Right lobe of liver (tissue), 6 donors: ENCODE results near the gene UCHL5. TPM values are rescaled to one million over a fixed set of nuclear protein-coding genes. Genes with fewer than 3 reads are reported as not detected.

Source experiments
- ATAC-seq, 4 donors: fragments of 200-7000 bp; cut with Tn5 transposase; one replicate each; pipeline ENCODE4 v1.9.1; 2020; ENCODE audit warnings: mild to moderate bottlenecking in 4 of 4, moderate library complexity in 4 of 4
- DNase-seq, 3 donors: peaks; one replicate each; pipeline ENCODE4 v3.0.0-alpha.2; 2020
- H3K27ac ChIP-seq, 3 donors: fragments of 200-600 bp; one replicate each; pipeline ENCODE4 v1.8.0; 2022
- H3K27me3 ChIP-seq, 2 donors: fragments of 200-600 bp; one replicate each; pipeline ENCODE4 v1.8.0; 2022
- H3K36me3 ChIP-seq, 4 donors: fragments of 200-600 bp; sonication (generic) in 1 of 4; one replicate each; pipeline versions ENCODE4 v1.5.1 to v1.8.0; 2017 to 2022; ENCODE audit warnings: control low read depth in 1 of 4
- H3K4me1 ChIP-seq, 4 donors: fragments of 200-600 bp; sonication (generic) in 1 of 4; one replicate each; pipeline versions ENCODE4 v1.5.1 to v1.8.0; 2017 to 2022; ENCODE audit warnings: control low read depth in 1 of 4
- H3K4me3 ChIP-seq, 3 donors: fragments of 200-600 bp; one replicate each; pipeline ENCODE4 v1.8.0; 2022
- H3K9me3 ChIP-seq, 4 donors: fragments of 200-600 bp; sonication (generic) in 1 of 4; one replicate each; pipeline versions ENCODE4 v1.5.1 to v1.8.0; 2017 to 2022; ENCODE audit warnings: control low read depth in 1 of 4
- POLR2A ChIP-seq: fragments of 450-650 bp; IDR thresholded peaks from one replicate; pipeline ENCODE4 v1.6.1; 2017; ENCODE audit warnings: antibody characterized with exemption, mild to moderate bottlenecking
- WGBS: methylation state at CpG from one replicate; pipeline ENCODE4 v1.1.6; 2018; ENCODE audit warnings: low coverage, low lambda C conversion rate; ENCODE audit not compliant: insufficient coverage; ENCODE audit errors: missing lambda C conversion rate; 5-methylcytosine and 5-hydroxymethylcytosine counted together
- intact Hi-C, 2 donors: fragments of 100-400 bp; cut with DNase I; formaldehyde crosslinking; loops; one replicate each; pipeline versions ENCODE4 v1.11.2 to v1.14.1; 2022
- total RNA-seq, 6 experiments: library from RNA; depleted of rRNA in 2 of 6; stranded (reverse); fragments of >200 nt in 2 of 6; fragmentation: NEBNext Ultra II Directional in 3 of 6; extraction: Animal tissue kit (Norgen Biotek cat#: 25700) in 3 of 6; gene quantifications; one replicate each; pipeline versions ENCODE4 v1.1.0 to v1.2.4, GENCODE V29; 2016 to 2023
- TF ChIP-seq, protein P1 (sequence below), 4 donors: fragments of 200-600 bp in 3 of 4; fragments of 450-650 bp in 1 of 4; IDR thresholded peaks; one replicate each; pipeline versions ENCODE4 v1.5.1 to v1.8.0; 2016 to 2022; ENCODE audit warnings: antibody characterized with exemption in 4 of 4, mild to moderate bottlenecking in 2 of 4
- donor health status: DM: no; HTN: yes; CAD: no.
- donor health status: DM: no; HTN: no; CAD: no.
- donor health status: DM: no; HTN: no; CAD: no.
- donor health status: DM: no; HTN: yes; CAD: no.
- donor health status: DM: no; HTN: yes; CAD: no.

The UCHL5 gene
- total RNA-seq, 6 experiments from 2014 or later: 11.5 to 28.6 (median 22.3) TPM

DNA sequence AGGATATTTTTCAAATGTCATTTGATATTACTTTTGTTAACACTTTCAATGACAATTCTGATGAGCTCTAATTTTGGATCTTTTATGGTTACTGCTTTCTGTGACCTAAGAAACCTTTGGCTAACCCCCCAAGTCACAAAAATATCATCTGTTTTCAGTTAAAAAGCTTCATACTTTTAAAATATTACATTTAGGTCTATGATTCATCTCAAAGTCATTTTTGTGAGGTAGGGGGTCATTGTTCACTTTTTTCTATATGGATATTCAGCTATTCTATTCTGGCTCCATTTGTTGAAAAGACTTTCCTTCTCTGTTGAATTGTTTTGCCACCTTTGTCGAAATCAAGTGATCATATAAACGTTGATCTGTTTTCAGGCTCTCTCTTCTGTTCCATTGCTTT lies 44.8 kb downstream of the UCHL5 start:
- no peak for TF ChIP-seq POLR2A
- TF ChIP-seq, protein P1, sequence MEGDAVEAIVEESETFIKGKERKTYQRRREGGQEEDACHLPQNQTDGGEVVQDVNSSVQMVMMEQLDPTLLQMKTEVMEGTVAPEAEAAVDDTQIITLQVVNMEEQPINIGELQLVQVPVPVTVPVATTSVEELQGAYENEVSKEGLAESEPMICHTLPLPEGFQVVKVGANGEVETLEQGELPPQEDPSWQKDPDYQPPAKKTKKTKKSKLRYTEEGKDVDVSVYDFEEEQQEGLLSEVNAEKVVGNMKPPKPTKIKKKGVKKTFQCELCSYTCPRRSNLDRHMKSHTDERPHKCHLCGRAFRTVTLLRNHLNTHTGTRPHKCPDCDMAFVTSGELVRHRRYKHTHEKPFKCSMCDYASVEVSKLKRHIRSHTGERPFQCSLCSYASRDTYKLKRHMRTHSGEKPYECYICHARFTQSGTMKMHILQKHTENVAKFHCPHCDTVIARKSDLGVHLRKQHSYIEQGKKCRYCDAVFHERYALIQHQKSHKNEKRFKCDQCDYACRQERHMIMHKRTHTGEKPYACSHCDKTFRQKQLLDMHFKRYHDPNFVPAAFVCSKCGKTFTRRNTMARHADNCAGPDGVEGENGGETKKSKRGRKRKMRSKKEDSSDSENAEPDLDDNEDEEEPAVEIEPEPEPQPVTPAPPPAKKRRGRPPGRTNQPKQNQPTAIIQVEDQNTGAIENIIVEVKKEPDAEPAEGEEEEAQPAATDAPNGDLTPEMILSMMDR (IDR thresholded peaks at IDR 0.05): no peak
- Histone ChIP-seq H3K36me3 (no peaks in the 10 kb centered on the region), H3K27me3 (no peaks in the 10 kb centered on the region), H3K4me3 (no peak overlapping the region), H3K9me3 (no peaks in the 10 kb centered on the region), H3K4me1 (peaks cover 0 to 9% (median 0%) of the 10 kb centered on the region in 4 donors), H3K27ac (no peak overlapping the region)
- no peak for DNase-seq
- intact Hi-C loops: no loop called here
- ATAC-seq: no peak
- 40% methylated on average over 2 of the region's 2 CpGs for WGBS

DNA sequence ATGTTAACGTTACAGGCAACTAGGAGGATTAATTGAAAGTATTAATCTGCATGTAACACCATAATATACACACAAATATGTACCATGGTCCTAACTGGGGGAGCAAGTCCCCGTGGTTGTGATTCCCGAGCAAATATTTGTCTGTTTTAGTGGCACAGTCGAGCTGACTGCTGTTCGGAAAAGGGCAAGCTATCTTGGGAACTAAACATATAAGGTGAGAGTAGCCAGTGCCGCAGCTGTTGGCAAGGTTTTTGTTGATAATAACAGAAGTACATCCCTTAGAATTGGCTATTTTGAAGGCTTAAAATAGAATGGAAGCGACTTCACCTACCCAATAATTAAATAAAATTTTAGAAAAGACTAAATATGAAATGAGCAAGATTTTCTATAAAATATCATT lies 45.5 kb downstream of the UCHL5 start:
- ATAC-seq (peak in 1 of 4 donors; percentile 24), DNase-seq (no peak)
- Histone ChIP-seq H3K27ac (no peak overlapping the region), H3K4me3 (no peak overlapping the region), H3K9me3 (no peaks in the 10 kb centered on the region), H3K36me3 (no peaks in the 10 kb centered on the region), H3K27me3 (no peaks in the 10 kb centered on the region), H3K4me1 (peaks cover 0 to 12% (median 0%) of the 10 kb centered on the region in 4 donors)
- TF ChIP-seq POLR2A: no peak
- TF ChIP-seq, protein P1 (IDR thresholded peaks at IDR 0.05): no peak
- intact Hi-C loops: no loop called here
- 59% methylated on average over 7 of the region's 7 CpGs for WGBS

DNA sequence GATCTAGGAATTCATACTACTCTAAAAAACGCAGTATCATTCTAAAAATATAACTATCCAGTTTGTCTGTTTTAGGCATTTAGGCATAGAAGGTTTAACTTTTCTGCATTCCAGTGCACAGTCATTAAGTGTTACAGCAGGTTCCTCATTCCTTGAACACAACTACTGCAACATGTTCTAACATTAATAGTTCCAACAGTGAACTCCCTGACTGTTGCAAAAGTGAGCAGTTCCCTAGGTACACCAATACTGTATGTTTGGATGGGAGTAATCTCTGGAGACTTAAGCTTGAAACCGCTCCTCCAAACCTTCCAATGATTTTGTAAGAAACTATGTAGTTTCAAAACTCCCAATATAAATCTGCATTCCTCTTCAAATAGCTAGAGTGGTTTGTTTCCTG lies 46.2 kb downstream of the UCHL5 start:
- Histone ChIP-seq H3K27ac (no peak overlapping the region), H3K9me3 (no peaks in the 10 kb centered on the region), H3K4me3 (no peak overlapping the region), H3K4me1 (peaks cover 0 to 19% (median 2%) of the 10 kb centered on the region in 4 donors), H3K36me3 (no peaks in the 10 kb centered on the region), H3K27me3 (no peaks in the 10 kb centered on the region)
- 90% methylated on average over 2 of the region's 2 CpGs for WGBS
- ATAC-seq (peak in 1 of 4 donors; percentile 16), DNase-seq (no peak)
- intact Hi-C loops: no loop called here
- TF ChIP-seq, protein P1 (IDR thresholded peaks at IDR 0.05): no peak
- no peak for TF ChIP-seq POLR2A

DNA sequence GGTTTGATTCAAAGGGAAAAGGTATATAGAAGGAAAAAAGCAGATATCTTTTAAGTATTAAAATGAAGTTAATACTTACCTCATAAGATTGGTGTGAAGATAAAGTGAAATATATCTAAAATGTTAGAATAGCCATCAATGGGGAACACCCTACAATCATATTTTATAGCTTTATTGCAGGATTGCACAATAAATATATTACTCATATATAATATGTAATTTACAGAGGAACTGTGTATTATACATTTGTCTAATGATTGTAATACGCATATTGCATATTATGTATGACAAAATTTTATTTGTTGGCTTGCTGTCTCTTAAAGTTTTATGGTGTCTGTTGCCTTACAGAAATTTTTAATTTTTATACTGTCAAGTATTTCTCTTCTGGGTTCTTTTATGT lies 47.8 kb downstream of the UCHL5 start:
- Histone ChIP-seq H3K36me3 (no peaks in the 10 kb centered on the region), H3K27me3 (no peaks in the 10 kb centered on the region), H3K9me3 (no peaks in the 10 kb centered on the region), H3K27ac (no peak overlapping the region), H3K4me3 (no peak overlapping the region), H3K4me1 (peaks cover 0 to 27% (median 4%) of the 10 kb centered on the region in 4 donors)
- intact Hi-C loops: no loop called here
- no peak for DNase-seq
- ATAC-seq: no peak
- TF ChIP-seq POLR2A: no peak
- TF ChIP-seq, protein P1 (IDR thresholded peaks at IDR 0.05): no peak
- WGBS: 100% methylated on average over 1 of the region's 1 CpG

DNA sequence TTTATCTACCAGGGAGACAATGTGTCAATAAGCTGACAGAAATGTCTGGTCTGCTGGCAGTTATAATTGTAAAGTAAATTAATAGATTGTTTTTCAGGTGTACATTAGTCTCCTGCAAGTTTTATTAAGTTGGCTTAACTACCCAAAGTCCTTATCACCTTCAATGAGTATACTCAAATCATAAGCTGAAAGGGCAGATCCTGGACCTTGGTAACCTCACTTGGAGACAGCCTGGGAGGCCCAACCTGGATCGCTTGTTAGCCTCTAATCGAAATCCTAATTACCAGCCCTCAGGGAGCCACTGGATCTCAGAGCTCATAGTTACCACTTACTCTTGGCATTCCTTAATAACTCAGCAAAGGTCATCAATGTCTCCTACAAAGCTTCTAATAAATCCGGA lies 49.7 kb downstream of the UCHL5 start:
- no peaks in the 10 kb centered on the region for H3K9me3 ChIP-seq
- TF ChIP-seq, protein P1 (IDR thresholded peaks at IDR 0.05): no peak
- TF ChIP-seq POLR2A: no peak
- H3K27ac ChIP-seq: no peak overlapping the region
- intact Hi-C loops: no loop called here
- no peaks in the 10 kb centered on the region for H3K27me3 ChIP-seq
- no peak for ATAC-seq
- 92% methylated on average over 3 of the region's 3 CpGs for WGBS
- no peaks in the 10 kb centered on the region for H3K36me3 ChIP-seq
- peaks cover 0 to 20% (median 4%) of the 10 kb centered on the region in 4 donors for H3K4me1 ChIP-seq
- no peak for DNase-seq
- no peak overlapping the region for H3K4me3 ChIP-seq
